ENCODE measurements around the gene MAP2K6. TPM values are rescaled to one million over a fixed set of nuclear protein-coding genes. Genes with fewer than 3 reads are reported as not detected.

The MAP2K6 gene
- polyA plus RNA-seq, 1 of the 3 experiments (the other 2 are of a cell fraction), result 6.7 TPM

DNA sequence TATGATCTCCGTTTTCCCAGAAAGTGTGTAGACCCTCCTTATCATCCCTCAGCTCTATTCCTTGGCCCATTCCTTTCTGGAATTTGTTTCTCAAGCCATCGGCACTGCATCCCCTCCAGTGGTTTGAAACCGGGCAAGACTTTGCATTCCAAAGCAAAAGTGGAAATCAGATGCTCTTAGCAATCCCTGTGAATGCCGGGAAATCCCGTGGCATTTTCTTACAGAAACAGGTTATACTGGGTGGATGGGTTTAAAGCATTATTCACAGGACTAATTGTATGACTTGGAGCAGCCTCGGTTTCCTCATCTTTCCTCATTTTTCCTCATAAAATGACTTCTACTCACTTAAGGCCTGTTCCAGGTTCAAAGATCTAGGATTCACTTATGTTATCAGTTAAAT lies 52.0 kb downstream of the MAP2K6 start:
- H3K4me2 ChIP-seq, result no peak overlapping the region
- no peak overlapping the region for H3K27ac ChIP-seq (ENCODE audit: low read depth in 2 of 2, low read length in 1 of 2)
- no peaks in the 10 kb centered on the region for H4K20me1 ChIP-seq (ENCODE audit: insufficient read depth)
- WGBS (ENCODE audit: low lambda C conversion rate), result 80% methylated on average over 6 of the region's 6 CpGs
- CTCF ChIA-PET, result interaction anchor here (1.3 kb wide), 1 partner anchor 141 kb away, joined by 3 read pairs; no protein-coding TSS in a partner anchor
- TF ChIP-seq SIN3A (IDR thresholded peaks at IDR 0.05; ENCODE audit: borderline replicate concordance, low read depth, low read length), result no peak
- TF ChIP-seq USF2 (IDR thresholded peaks at IDR 0.05; ENCODE audit: borderline replicate concordance, low read depth, low read length), result no peak
- no peak for TF ChIP-seq USF1 (IDR thresholded peaks at IDR 0.05; ENCODE audit: borderline replicate concordance, low read depth)
- no peak for TF ChIP-seq RXRA (IDR thresholded peaks at IDR 0.05; ENCODE audit: borderline replicate concordance, low read depth)
- TF ChIP-seq FOXJ3 (CRISPR knock-in tag; IDR thresholded peaks at IDR 0.05), result no peak
- TF ChIP-seq POLR2AphosphoS5 (IDR thresholded peaks at IDR 0.05; ENCODE audit: low read depth, low read length), result no peak
- no peak for TF ChIP-seq CTCF (IDR thresholded peaks at IDR 0.05)
- TF ChIP-seq GATA2 (CRISPR knock-in tag; IDR thresholded peaks at IDR 0.05), result no peak
- no peak for TF ChIP-seq NFIC (IDR thresholded peaks at IDR 0.05; ENCODE audit: borderline replicate concordance)
- no peak for TF ChIP-seq MAX (IDR thresholded peaks at IDR 0.05; ENCODE audit: low read depth)
- TF ChIP-seq EP300 (IDR thresholded peaks at IDR 0.05; ENCODE audit: borderline replicate concordance in 1 of 2, low read depth in 1 of 2, low read length in 1 of 2), result no peak
- no peak for TF ChIP-seq ELF1 (IDR thresholded peaks at IDR 0.05)
- TF ChIP-seq MEF2A (IDR thresholded peaks at IDR 0.05; ENCODE audit: borderline replicate concordance, low read depth), result no peak
- TF ChIP-seq YY1 (IDR thresholded peaks at IDR 0.05; ENCODE audit: low read depth), result no peak
- TF ChIP-seq TAF1 (IDR thresholded peaks at IDR 0.05; ENCODE audit: borderline replicate concordance, low read depth, low read length), result no peak
- TF ChIP-seq REST (IDR thresholded peaks at IDR 0.05; ENCODE audit: low read depth, low read length), result no peak
- no peak for TF ChIP-seq RAD21 (IDR thresholded peaks at IDR 0.05; ENCODE audit: low read length)
- no peak for TF ChIP-seq FOSL2 (IDR thresholded peaks at IDR 0.05; ENCODE audit: borderline replicate concordance, low read depth)
- no peak for TF ChIP-seq EZH2phosphoT487 (IDR thresholded peaks at IDR 0.05; ENCODE audit: borderline replicate concordance, low read depth)
- no peak overlapping the region for H2AFZ ChIP-seq (ENCODE audit: low read depth)
- H3K4me3 ChIP-seq (ENCODE audit: low read depth in 2 of 2, low read length in 1 of 2), result no peak overlapping the region
- no peaks in the 10 kb centered on the region for H3K36me3 ChIP-seq (replicated peaks in 1 of 2; ENCODE audit: control insufficient read depth in 1 of 2, insufficient read depth in 2 of 2, low read length in 1 of 2)
- peaks cover 2 to 10% of the 10 kb centered on the region in 2 experiments; a peak in 2 of 4 replicates for H3K4me1 ChIP-seq (ENCODE audit: control insufficient read depth in 1 of 2, insufficient read depth in 2 of 2, low read depth in 1 of 2, low read length in 1 of 2)
- no peaks in the 10 kb centered on the region for H3K27me3 ChIP-seq (ENCODE audit: insufficient read depth)
- no peaks in the 10 kb centered on the region for H3K9me2 ChIP-seq
- no peak overlapping the region for H3K9ac ChIP-seq
- POLR2A ChIA-PET, result no interaction called here
- no peaks in the 10 kb centered on the region for H3K9me3 ChIP-seq
- no peaks in the 10 kb centered on the region for H3F3A ChIP-seq (replicated peaks; ENCODE audit: insufficient read depth)
- DNase-seq, result no peak
- no peaks in the 10 kb centered on the region for H3K79me2 ChIP-seq (ENCODE audit: insufficient read depth)
